Measurements from ENCODE around the gene HIBADH. TPM values are rescaled to one million over a fixed set of nuclear protein-coding genes. Genes with fewer than 3 reads are reported as not detected.
A peak's percentile ranks its signal among the peaks of the same experiment; 100 is the strongest.
"Not testable (repeated sequence)": the region's sequence is repeated elsewhere in the genome, so short reads cannot be mapped to it uniquely, and the experiment has no call there.

The HIBADH gene
- total RNA-seq, 1 donor from 2014 or later, result 79.8 TPM

DNA sequence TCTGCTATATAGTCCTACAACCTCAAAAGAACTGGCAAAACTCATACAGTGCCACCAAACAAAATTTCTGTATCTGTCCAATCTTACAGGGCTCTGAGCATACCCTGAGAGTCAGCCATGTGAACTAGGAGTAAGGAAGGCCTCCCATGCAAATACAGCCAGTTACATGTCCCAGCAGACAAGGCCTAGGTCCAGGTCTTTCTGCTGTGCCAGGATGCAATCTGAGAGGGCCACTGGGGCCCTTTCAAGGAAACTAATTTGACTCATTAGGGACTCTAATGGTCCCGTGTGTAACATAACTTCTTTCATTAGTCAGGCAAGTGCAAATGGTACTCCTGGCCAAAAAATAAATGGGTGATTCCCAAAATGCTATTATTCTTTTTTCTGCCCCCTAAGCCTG lies 17.9 kb upstream of the HIBADH start:
- ATAC-seq (no peak), DNase-seq (ENCODE audit: low spot score) (no peak)

DNA sequence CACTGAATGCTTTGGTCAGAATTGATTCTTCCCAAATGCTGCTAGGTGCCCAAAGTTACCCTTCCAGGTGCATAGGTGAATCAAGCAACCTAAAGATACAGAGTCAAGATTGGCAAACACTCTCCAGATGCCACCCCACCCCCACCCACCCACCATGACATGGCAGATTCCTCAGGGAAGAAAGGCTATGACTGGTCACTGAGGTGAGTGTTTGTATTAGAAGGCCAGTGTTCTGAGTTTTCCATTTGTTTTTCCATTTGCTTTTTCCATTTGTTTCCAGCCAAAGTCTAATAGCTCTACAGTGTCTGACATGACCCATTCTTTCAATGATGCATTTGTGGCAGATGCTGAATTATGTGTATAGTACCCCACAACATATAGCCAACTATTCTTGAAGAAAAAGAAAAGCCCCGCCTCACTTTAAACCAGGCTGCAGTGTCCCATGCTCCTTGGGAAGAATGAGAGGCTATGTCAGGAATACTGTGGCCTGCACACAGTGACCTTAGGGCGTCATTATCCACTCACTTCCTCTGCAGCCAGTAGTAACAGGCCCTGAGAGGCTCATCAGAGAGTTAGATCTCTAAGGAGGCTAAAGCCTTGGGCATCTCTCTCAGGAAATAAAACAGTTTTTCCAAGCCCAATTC lies 16.1 kb upstream of the HIBADH start:
- DNase-seq (ENCODE audit: low spot score), result no peak
- ATAC-seq, result no peak

DNA sequence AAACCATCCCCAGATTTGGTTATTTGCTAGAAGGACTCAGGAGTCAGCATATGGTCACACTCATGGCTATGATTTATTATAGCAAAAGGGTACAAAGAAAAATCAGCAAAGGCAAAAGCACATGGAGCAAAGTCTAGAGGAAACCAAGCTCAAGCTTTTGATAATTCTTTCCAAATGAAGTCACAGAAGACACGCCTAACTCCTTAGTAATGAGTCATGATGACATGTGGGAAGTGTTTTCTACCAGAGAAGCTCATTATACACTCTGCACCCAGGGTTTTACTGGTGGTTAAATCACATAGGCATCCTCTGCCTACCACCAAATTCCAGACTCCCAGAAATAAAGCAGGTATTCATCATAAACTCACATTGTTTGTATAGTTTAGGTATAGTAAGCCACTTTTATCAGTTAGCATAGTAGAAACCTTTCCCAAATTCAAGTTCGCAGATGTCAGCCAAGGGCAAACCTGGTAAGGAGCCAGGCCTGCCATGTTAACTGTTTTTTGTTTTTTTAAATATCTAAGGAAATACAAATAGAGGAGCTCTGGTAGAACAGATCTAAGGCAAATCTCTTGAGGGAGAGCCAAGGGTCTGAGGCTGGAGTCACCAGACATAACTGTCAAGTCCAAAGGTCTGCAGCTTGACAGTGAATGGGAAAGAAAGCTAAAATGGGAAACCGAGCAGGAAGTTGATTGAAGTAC lies 15.4 kb upstream of the HIBADH start:
- ATAC-seq (peak; percentile 37), DNase-seq (ENCODE audit: low spot score) (no peak)

GRCh38 chr7:27674126-27674525 lies 11.4 kb upstream of the HIBADH start:
- not testable (repeated sequence) for ATAC-seq; DNase-seq (ENCODE audit: low spot score)

DNA sequence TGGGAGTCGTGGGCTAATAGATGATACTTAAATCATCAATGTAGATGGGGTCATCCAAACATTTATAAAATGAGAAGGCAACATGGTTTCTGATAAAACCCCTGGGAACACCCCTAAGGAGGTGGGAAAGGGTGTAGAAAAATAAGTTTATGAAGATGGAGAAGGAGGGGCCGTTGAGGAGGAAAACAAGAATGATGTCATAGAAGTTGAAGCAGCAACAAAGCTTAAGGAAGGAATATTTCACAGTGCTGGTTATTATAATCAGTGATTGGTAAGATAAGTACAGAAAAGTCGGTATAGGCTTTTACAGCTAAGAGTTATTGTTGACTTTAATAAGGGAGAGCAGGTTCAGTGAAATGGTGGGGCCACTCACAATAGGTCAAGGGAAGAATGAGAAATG lies 9.0 kb upstream of the HIBADH start:
- ATAC-seq (no peak), DNase-seq (ENCODE audit: low spot score) (no peak)

- DNase-seq (ENCODE audit: low spot score), result no peak
- ATAC-seq, result no peak
Measured at GRCh38 chr7:27670676-27671075, 8.0 kb upstream of the HIBADH start.

- ATAC-seq, result no peak
Measured at GRCh38 chr7:27670177-27670576, 7.5 kb upstream of the HIBADH start.

DNA sequence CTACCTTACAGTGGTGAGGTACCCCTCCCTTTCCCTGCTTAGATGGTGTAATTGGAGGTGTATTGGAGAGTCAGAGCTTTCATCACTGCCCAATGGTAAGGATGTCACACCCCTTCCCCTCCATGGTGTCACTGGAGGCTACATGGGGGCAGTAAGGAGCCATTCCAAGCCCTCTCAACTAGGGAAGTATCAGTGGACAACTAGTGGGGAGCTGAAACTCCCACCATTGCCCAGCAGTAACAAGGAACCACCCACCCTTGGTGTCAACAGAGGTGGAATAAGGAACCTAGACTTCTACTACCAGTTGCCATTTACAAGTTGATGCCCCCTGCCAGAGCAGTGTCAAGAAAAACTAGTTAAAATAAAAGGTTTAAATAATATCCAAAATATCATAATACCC lies 2.8 kb upstream of the HIBADH start:
- no peak for DNase-seq (ENCODE audit: low spot score)
- ATAC-seq, result no peak

More at GRCh38 chr7:27670177-27670576, 7.5 kb upstream of the HIBADH start:
- no peak for DNase-seq (ENCODE audit: low spot score)

DNA sequence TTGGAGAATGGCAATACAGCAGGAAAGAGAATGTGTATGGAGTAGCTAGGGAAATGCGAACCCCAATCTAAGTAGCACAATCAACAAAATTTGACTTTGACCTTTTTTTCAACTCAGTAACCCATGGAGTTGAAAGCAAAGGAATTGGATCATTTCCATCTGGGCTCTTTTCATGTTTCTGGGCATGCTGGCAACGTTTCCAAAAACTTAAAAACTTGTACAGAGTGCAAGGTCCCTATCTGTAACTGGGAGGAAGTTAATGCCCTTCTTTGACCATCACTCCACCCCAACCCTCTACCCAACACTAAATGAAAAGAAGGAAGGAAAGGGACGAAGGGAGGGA lies 1.3 kb upstream of the HIBADH start:
- peak; percentile 55 for DNase-seq (ENCODE audit: low spot score)
- ATAC-seq, result peak; percentile 9

DNA sequence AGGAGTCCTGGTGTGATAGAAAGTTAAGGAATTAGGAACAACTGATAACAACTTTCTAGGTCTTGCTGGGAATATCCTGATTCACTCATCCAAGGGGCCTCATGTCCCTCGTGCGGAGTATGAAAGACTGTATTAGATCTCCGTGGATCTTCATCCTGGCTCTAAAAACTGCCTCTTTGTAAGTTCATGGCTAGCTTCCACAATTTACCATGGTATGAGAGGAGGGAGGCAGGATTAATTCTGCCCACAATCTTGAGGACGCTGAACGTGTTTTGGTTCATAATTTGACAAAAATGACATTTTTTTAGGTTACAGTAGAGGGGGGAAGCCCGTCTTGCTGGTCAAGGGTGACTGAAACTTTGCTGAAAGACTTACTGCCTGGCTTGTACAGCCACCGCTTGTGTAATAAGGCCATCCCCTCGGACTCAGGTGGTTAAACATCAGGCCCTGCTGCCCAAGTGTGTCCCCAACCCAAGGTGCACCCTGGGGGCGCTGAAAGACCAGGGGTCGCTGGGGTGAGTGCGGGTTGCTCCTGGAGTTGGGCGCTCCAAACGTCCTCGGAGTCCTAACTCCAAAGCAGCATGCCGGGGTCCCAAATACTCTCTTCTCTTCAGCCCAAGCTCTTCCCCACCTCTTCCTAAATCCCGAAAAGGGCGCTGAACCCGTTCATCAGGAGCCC lies 733 bp downstream of the HIBADH start:
- ATAC-seq (peak; percentile 38), DNase-seq (ENCODE audit: low spot score) (peak; percentile 68)

- DNase-seq (ENCODE audit: low spot score), result no peak
- peak; percentile 87 for ATAC-seq
Measured at GRCh38 chr7:27656724-27657123, 6.0 kb downstream of the HIBADH start.

GRCh38 chr7:27655184-27655583 lies 7.5 kb downstream of the HIBADH start:
- no peak for DNase-seq (ENCODE audit: low spot score)

GRCh38 chr7:27652518-27652917 lies 10.2 kb downstream of the HIBADH start:
- no peak for ATAC-seq
- no peak for DNase-seq (ENCODE audit: low spot score)

More at GRCh38 chr7:27655184-27655583, 7.5 kb downstream of the HIBADH start:
- ATAC-seq, result no peak

DNA sequence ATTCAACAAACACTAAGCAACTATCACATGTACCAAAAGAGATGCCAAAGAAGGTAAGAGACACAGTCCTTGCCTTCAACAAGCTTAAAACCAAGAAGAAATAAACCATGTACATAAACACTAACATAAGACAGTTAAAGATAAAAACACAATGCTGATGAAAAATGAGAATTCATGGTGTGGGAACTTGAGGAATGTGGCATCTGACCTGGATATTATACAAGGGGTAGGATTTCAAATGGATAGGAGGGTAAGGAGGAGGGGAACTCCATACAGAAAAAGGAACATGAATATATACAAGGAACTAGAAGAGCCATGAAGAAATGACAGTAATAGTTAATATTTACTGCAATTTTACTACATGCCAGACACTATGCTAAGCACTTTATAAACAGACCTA lies 11.0 kb downstream of the HIBADH start:
- ATAC-seq, result no peak

GRCh38 chr7:27650283-27650682 lies 12.4 kb downstream of the HIBADH start:
- ATAC-seq (no peak), DNase-seq (ENCODE audit: low spot score) (no peak)

More for the DNA sequence above, 11.0 kb downstream of the HIBADH start:
- DNase-seq (ENCODE audit: low spot score), result no peak

GRCh38 chr7:27647489-27647888 lies 15.2 kb downstream of the HIBADH start:
- no peak for DNase-seq (ENCODE audit: low spot score)
- ATAC-seq, result no peak

- ATAC-seq, result no peak
- no peak for DNase-seq (ENCODE audit: low spot score)
Measured at GRCh38 chr7:27647046-27647445, 15.6 kb downstream of the HIBADH start.

- ATAC-seq, result peak; percentile 21
- DNase-seq (ENCODE audit: low spot score), result no peak
Measured at GRCh38 chr7:27642271-27642670, 20.4 kb downstream of the HIBADH start.

GRCh38 chr7:27641581-27642230 lies 21.0 kb downstream of the HIBADH start:
- no peak for DNase-seq (ENCODE audit: low spot score)
- peak; percentile 89 for ATAC-seq

DNA sequence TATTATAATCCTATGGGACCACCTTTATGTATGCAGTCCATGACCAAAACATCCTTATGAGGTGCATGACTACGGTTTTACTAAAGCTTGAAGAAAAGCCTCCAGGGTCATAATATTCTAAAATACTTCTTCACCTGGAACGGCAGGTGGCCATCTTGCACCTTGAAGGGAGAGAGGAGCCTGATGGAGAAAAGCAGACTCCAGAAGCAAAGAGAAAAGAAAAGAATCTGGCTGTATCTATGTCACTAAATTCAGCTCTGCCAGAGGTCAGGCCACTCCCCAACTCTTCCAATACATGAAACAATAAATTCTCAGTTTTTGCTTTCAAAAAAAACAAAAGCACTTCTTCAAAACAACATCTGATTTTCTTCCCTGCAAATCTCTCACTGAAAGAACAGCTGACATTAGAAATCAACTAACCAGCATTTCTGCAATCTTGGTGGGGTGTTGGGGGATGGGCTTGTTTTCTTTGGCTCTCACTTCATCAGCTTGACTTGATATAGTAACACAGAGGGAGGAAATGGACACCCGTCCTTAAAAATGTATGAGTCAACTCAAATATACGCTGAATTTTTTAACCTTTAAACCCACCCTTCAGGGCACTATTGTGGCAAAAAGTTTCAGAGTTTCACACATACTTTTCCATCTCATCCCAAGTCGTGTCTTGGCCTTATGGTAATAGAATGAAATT lies 21.7 kb downstream of the HIBADH start:
- ATAC-seq (peak; percentile 76), DNase-seq (ENCODE audit: low spot score) (peak; percentile 58)

DNA sequence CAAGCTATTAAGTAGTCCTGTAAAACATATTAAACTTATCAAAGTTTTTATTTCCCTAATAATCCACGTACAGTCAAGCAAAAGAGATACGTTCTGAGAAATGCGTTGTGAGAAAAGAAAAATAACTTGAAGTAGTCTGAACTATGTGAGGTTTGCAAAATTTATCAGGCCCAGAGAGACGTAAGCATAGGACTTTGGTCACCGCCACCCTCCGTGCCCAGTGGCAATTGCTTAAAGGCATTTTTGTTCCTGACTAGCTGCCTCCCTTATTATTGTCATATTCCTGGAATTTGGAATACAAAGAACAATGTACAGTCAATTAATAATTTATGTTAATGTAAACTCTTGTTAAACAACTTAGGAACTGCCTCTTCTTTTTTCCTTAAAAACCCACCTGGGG lies 22.8 kb downstream of the HIBADH start:
- ATAC-seq, result no peak
- no peak for DNase-seq (ENCODE audit: low spot score)
